ENCODE results near the gene RECK. TPM values are rescaled to one million over a fixed set of nuclear protein-coding genes. Genes with fewer than 3 reads are reported as not detected.

The RECK gene
- total RNA-seq, 1 experiment from 2014 or later, result 10.3 TPM

DNA sequence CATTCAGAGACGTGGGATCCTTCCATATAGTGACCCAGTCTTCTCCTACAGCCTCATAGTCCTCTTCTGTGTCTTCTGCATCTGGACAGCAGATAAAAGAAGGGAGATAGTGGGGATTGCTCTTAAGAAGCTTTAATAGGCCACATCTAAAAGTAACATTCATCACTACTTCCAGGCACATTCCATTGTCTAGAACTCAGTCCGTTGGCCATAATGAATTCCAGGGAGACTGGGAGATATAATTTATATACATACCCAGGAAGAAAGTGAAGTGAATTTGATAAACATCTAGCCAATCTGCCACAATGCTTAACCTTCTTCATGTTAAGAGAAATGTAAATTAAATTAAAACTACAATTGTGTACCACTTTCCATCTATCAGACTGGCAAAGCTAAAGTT, 77.3 kb downstream of the RECK start:
- Histone ChIP-seq H3K56ac (ENCODE audit: insufficient read length, low read depth, low read length) (no peak overlapping the region), H2AFZ (ENCODE audit: low read length) (no peak overlapping the region), H3K14ac (ENCODE audit: insufficient read depth, low read length) (no peak overlapping the region), H3K18ac (ENCODE audit: insufficient read length, low read depth, low read length) (no peak overlapping the region), H3K23ac (ENCODE audit: insufficient read length, low read depth, low read length) (no peak overlapping the region), H3K79me2 (ENCODE audit: insufficient read depth, low read length) (no peaks in the 10 kb centered on the region), H3K27me3 (ENCODE audit: insufficient read depth, low read length) (no peaks in the 10 kb centered on the region), H3T11ph (ENCODE audit: low read length) (no peak overlapping the region), H2AK5ac (ENCODE audit: insufficient read length, low read length) (no peak overlapping the region), H3K23me2 (ENCODE audit: insufficient read length, low read depth, low read length, poor library complexity, severe bottlenecking) (no peaks in the 10 kb centered on the region), H4K91ac (ENCODE audit: insufficient read length, low read depth, low read length) (no peak overlapping the region), H3K27ac (ENCODE audit: insufficient read length, low read depth, low read length) (no peak overlapping the region), H2BK12ac (ENCODE audit: insufficient read length, low read depth, low read length) (no peak overlapping the region), H2BK5ac (ENCODE audit: insufficient read length, low read length) (no peak overlapping the region), H3K79me1 (ENCODE audit: insufficient read depth, low read depth, low read length, poor library complexity, severe bottlenecking) (no peaks in the 10 kb centered on the region), H4K8ac (replicated peaks; ENCODE audit: insufficient read length, low read depth, low read length) (no peak overlapping the region), H3K4ac (ENCODE audit: low read depth, low read length) (no peak overlapping the region), H2BK20ac (ENCODE audit: low read depth, low read length, poor library complexity, severe bottlenecking) (no peak overlapping the region), H2BK15ac (ENCODE audit: low read depth, low read length) (no peak overlapping the region), H3K9me3 (ENCODE audit: control insufficient read depth, low read depth, low read length) (no peaks in the 10 kb centered on the region), H3K9ac (ENCODE audit: extremely low read depth, insufficient read length, low read length) (no peak overlapping the region), H4K5ac (ENCODE audit: insufficient read length, low read depth, low read length) (no peak overlapping the region), H2BK120ac (ENCODE audit: low read depth, low read length, poor library complexity, severe bottlenecking) (no peak overlapping the region), H3K4me2 (ENCODE audit: insufficient read depth, insufficient read length, low read length) (no peak overlapping the region), H4K20me1 (ENCODE audit: control insufficient read depth, insufficient read depth, insufficient read length) (no peaks in the 10 kb centered on the region), H3K4me1 (ENCODE audit: insufficient read depth, low read length) (no peaks in the 10 kb centered on the region)
- Mint-ChIP-seq H3K27me3 (ENCODE audit: low read depth) (no peaks in the 10 kb centered on the region), H3K4me3 (no peak overlapping the region), H3K36me3 (ENCODE audit: insufficient read depth in 1 of 3, low read depth in 3 of 3) (peaks cover 0 to 3% (median 0%) of the 10 kb centered on the region in 3 experiments; a peak in 2 of 7 replicates), H3K4me1 (peaks cover 2 to 3% of the 10 kb centered on the region in 2 experiments; a peak in 3 of 4 replicates), H3K27ac (no peak overlapping the region), H3K9me3 (no peaks in the 10 kb centered on the region)
- no peak for DNase-seq
- TF ChIP-seq, protein P1, sequence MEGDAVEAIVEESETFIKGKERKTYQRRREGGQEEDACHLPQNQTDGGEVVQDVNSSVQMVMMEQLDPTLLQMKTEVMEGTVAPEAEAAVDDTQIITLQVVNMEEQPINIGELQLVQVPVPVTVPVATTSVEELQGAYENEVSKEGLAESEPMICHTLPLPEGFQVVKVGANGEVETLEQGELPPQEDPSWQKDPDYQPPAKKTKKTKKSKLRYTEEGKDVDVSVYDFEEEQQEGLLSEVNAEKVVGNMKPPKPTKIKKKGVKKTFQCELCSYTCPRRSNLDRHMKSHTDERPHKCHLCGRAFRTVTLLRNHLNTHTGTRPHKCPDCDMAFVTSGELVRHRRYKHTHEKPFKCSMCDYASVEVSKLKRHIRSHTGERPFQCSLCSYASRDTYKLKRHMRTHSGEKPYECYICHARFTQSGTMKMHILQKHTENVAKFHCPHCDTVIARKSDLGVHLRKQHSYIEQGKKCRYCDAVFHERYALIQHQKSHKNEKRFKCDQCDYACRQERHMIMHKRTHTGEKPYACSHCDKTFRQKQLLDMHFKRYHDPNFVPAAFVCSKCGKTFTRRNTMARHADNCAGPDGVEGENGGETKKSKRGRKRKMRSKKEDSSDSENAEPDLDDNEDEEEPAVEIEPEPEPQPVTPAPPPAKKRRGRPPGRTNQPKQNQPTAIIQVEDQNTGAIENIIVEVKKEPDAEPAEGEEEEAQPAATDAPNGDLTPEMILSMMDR (conservative IDR thresholded peaks at IDR 0.05), result no peak
- WGBS (ENCODE audit: extremely low coverage, insufficient read length, low lambda C conversion rate), result no CpG with 5 or more reads among the region's 2 CpGs

Data from H9 (cell line).